Fibroblast of peridontal ligament (primary cell): Measurements from ENCODE around the gene NMS.
A peak's percentile ranks its signal among the peaks of the same experiment; 100 is the strongest.
"Not testable (repeated sequence)": the region's sequence is repeated elsewhere in the genome, so short reads cannot be mapped to it uniquely, and the experiment has no call there.

Experiments
- DNase-seq: peaks from one replicate; pipeline ENCODE4 v3.0.0-alpha.2; 2010; ENCODE audit errors: extremely low read depth

NMS gene, protein sequence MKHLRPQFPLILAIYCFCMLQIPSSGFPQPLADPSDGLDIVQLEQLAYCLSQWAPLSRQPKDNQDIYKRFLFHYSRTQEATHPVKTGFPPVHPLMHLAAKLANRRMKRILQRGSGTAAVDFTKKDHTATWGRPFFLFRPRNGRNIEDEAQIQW

DNA sequence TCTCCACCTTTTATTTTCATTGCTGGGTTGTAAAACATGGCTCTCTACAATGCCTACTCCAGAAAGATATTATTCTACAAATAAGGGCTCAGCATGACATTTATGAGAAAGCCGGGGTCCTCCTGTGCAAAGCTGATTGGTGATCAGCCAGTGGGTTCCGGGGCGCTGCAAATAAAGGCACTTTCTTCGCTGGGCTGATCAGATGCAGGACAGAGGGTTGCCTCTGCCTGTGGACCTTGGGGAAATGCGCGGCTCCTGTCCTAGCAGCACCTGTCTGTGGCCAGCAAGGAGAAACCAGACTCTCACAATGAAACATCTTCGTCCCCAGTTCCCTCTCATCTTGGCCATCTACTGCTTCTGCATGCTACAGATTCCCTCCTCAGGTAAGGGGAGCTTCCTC lies at the start of gene NMS:
Gene NMS (plus strand): TSS at position 301 of the 400 bp plus-strand sequence. CDS start 7 bp downstream, at position 308.
- no peak for DNase-seq

DNA sequence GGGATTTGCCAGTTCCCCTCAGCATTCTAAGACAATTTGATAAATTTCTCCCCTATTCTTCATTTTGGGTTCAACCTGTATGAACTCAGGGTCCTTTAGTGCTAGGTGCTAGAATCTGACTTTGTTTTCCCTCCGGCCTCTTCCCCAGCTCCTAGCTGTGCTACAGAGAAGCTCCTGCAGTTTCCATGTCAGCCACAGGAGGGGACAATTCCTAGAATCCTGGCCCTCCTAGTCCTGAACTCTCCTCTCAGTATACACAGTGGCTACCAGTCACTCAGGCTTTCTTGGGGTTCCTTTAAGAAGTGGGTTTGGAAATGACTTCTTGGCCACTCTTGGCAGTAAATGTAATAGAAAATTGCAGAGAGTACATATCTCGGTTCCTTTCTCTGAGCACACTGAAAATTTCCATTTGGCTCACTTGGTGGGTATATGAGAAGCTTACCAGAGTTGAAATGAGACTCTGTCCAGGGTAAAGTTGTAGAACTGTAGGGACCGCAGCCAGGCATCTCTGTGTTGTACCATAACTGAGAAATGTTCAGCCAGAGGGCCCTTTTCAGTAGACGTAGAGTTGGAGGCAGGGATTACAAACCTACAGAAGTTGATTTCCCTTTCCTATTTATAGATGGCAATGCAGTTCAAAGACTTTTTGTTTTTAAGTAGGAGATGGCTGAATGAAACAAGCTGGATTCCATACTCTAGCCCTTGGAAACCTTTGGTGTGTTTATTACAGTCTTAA lies 47.8 kb upstream of the NMS start:
- peak; percentile 28 for DNase-seq

DNA sequence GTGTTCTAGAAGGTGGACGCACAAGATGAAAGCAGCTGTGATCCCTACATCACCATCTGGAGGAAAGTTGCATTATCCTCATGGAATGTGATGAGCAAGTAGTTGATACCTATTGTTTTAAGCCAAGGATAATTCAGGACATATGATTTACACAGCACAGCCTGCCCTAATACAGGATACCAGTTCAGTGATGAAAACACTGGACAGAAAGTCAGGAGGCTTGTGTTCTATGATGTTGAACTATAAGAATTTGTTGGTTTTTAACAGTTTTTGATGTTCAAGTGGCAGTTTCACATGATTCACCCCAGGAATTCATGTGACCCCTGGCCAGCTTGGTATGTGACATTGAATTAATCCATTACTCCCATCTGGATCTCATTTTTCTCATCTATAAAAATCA lies 46.7 kb upstream of the NMS start:
- DNase-seq = no peak

DNA sequence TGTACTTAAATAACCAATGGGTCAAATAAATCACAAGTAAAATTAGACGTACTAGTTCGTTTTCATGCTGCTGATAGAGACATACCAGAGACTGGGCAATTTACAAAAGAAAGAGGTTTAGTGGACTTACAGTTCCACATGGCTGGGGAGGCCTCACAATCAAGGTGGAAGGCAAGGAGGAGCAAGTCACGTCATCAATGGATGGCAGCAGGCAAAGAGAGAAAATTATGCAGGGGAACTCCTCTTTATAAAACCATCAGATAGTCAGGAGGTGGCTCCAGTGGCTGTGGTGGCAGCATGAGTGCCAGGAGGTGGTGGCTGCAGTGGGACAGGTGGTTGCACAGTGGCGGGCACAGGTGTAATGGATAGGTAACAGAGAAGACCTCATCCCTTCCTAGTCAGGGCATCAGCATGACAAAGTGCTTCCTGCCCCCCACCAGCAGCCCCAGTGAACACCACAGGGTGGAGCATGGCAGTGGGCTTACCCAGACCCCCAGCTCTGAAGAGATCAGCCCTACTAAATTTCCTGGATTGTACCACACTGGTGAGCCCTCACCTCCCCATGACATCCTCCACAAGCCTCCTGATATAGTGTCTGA lies 45.9 kb upstream of the NMS start:
- no peak for DNase-seq

DNA sequence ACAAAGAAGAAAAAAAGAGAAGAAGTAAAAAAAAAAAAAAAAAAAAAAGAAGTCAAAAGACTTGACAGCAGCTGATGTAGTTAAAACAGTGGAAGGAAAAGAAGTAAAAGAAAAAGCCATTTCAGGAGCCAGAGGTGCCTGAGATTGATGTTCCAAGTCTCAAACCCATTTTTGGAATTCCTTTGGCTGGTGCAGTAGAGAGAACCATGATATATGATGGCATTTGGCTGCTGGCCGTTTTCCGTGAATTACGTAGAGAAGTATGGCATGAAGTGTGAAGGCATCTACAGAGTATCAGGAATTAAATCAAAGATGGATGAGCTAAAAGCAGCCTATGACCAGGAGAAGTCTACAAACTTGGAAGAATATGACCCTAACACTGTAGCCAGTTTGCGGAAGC lies 45.2 kb upstream of the NMS start:
- DNase-seq = no peak

DNA sequence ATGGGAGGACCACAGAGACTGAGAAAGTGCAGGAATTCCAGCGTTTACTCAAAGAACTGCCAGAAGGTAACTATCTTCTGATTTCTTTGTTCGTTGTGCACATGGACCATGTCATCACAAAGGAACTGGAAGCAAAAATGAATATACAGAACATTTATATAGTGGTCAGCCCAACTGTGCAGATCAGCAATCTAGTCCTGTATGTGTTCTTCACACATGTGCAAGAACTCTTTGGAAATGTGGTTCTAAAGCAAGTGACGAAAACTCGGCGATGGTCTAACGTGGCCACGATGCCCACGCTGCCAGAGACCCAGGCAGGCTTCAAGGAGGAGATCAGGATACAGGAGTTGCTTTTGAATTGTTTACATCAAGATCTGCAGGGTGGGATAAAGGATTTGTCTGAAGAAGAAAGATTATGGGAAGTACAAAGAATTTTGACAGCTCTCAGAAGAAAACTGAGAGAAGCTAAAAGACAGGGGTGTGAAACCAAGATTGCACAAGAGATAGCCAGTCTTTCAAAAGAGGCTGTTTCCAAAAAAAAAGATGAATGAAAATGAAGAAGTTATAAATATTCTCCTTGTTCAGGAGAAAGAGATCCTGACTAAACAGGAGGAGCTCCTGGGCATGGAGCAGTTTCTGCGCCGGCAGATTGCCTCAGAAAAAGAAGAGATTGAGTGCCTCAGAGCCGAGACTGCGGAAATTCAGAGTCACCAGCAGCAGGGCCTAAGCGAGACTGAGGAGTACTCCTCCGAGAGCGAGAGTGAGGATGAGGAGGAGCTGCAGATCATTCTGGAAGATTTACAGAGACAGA lies 44.5 kb upstream of the NMS start:
- no peak for DNase-seq

DNA sequence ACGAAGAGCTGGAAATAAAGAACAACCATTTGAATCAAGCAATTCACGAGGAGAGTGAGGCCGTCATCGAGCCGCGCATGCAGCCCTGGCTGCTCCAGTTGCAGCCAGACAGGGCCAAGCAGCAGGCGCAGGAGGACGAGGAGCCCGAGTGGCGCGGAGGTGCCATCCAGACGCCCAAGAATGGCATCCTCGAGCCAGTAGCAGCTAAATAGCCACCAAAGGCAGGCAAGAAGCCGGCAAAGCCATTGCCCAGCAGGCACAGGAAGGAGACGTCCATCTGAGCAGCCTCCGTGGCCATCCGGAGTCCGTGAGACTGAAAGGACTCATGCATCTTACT lies 43.9 kb upstream of the NMS start:
- no peak for DNase-seq

- no peak for DNase-seq
Measured at GRCh38 chr2:100427111-100427510, 43.2 kb upstream of the NMS start.

DNA sequence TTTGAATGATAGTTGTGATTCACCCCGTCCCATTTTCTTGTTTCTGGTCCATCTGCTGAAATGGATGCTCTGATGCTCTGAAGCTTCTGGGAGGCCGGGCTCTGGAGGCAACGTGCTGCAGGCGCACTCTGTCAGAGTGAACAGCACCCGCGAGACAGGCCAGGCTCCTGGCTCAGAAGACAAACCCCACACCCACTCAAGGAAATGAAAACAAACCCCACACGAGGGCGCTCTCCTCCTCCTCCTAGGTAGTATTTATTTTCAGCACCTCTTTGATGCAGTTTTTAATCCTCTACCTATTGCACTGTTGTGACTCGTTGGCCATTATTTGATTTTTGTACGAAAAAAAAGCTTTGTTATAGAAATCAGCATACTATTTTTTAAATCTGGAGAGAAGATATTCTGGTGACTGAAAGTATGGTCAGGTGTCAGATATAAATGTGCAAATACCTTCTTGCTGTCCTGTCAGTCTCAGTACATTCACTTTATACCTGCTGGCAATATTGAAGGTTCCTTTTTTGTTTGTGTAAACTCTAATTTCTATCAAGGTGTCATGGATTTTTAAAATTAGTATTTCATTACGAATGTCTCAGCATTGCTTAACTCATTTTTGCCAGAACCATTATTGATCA lies 42.5 kb upstream of the NMS start:
- peak; percentile 33 for DNase-seq

DNA sequence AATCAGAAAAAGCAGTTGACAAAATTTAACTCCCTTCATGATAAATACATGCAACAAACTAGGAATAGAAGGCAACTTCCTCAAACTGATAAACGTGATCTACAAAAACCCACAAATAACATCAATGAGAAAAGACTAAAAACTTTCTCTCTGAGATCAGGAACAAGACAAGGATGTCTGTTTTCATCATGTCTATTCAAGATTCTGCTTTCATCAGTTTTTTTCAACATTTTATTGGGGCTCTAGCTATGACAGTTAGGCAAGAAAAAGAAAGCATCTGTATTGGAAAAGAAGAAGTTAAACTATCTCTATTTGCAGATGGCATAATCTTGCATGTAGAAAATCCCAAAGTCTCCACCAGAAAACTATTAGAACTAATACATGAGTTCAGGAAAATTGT lies 40.6 kb upstream of the NMS start:
- no peak for DNase-seq

DNA sequence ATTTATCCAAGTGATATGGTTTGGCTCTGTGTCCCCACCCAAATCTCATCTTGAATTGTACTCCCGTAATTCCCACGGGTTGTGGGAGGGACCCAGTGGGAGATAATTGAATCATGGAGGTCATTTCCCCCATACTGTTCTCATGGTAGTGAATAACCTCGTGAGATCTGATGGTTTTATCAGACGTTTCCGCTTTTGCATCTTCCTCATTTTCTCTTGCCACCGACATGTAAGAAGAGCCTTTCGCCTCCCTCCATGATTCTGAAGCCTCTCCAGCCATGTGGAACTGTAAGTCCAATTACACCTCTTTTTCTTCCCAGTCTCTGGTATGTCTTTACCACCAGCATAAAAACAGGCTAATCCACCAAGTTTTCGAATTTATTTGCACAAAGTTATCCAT lies 32.5 kb upstream of the NMS start:
- DNase-seq = no peak

GRCh38 chr2:100446696-100447095 lies 23.6 kb upstream of the NMS start:
- DNase-seq = no peak

GRCh38 chr2:100451092-100451491 lies 19.2 kb upstream of the NMS start:
- DNase-seq = no peak

- DNase-seq = no peak
Measured at GRCh38 chr2:100451734-100452133, 18.5 kb upstream of the NMS start.

DNA sequence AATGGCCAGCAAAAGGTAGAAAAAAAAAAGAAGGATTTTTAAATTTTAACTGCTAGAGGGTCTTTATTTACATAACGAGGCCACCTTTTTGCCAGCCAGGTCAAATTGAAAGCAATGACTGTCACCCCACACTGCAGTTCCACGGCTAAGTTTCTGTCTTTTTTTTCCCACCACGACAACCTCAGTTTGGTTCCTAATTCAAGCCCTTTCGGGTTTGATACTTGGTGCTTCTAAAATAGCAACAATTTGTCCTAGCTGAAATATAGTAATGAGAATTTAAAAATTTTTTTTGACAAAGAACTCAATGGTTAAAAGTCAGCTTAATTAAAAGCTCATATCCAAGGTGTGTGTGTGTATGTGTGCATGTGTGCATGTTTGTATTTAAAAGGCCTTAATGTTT lies 16.4 kb upstream of the NMS start:
- no peak for DNase-seq

DNA sequence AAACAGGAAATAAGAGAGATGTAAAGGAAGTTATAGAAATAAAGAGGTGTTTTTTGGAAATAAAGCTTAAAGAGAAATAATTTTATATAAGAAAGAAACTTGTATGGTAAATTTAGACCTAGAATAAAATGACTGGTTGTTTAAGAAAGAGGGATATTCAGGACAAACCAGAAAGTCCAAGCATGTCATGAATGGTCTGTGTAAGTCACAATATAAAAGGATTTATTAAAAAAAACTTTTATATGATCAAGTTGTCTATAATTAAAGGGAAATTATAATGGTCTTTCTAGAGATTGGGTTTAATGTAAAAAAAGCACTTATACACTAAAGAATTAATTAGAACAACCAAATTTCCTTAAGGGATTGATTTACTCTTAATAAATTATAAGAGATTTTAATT lies 13.9 kb upstream of the NMS start:
- DNase-seq = not testable (repeated sequence)

DNA sequence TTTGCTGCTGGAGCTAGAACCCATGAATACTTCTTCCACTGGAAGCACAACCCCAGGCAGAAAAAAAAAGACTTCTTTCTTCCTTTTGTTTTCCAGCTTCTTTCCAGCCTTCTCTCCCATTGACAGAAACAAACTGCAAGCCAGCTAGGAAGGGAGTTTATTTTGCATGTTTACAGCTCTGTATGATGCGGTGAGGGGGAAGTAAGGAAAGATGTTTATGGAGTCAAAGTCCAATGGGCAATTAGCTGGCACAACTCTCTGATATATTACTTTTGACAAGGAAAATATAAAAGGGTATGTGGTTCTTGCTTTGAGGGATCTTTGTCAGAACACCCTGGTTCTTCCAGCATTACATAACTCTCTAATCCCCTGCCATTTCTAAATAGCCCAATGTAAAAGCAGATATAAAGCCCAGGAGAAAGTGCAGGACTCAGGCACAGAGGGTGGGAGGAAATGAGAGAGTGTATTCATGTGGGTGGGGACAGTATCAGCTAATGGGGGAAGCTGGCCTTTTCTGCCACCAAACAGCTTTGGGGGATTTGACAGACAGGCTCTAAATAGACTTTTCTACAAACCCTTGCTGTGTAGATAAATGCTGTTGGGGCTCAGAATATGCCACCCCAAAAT lies 9.3 kb upstream of the NMS start:
- no peak for DNase-seq

GRCh38 chr2:100470898-100471514 lies 724 bp downstream of the NMS start:
- DNase-seq = peak; percentile 0

DNA sequence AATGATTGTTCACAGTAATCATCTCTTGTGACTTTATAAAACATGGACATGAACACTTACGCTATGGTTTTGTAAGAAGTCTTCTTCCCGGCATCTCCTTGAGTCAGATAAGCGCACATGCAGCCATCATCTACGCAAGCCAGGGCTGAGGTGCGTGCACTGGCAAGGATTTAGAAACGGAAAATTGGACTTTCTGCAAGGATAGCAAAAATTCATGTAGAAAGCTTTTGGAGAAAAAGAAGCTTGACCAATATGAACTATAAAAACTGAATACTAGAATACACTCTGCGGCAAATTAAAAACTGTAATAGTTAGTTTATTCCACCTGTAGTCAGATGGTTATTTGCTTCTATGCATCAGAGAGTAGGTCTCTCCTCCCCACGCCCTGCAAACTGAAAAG lies 6.3 kb downstream of the NMS start:
- no peak for DNase-seq

- DNase-seq = no peak
Measured at GRCh38 chr2:100482741-100483140, 12.5 kb downstream of the NMS start.

DNA sequence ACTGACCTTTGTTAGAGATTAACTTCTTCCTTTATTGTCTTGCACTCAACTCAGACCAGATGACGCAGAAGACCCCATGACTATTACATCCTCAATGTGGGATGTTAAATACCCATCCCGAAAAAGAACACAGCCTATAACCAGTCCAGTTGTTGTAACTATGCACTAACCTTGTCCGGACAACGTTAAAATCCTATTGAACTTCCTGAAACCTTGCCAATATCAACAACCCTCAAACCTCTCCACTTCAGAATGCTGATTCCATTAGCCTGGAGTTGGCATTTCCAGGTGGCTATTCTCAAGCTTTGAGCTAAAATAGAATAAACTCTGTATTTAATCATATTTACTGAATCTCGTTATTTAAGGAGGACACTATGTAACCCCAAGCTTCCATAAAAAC lies 13.6 kb downstream of the NMS start:
- DNase-seq = no peak
